ENCODE data around the gene LITAFD. TPM values are rescaled to one million over a fixed set of nuclear protein-coding genes. Genes with fewer than 3 reads are reported as not detected.
"Not testable (repeated sequence)": the region's sequence is repeated elsewhere in the genome, so short reads cannot be mapped to it uniquely, and the experiment has no call there.

The LITAFD gene
- polyA plus RNA-seq, 10 donors: not detected

- no peak for DNase-seq
These were observed 26.2 kb upstream of the LITAFD start for GRCh38 chr16:8855972-8856371.

- no peak for DNase-seq
These were observed 22.9 kb upstream of the LITAFD start for GRCh38 chr16:8858994-8859912.

- peak in 1 of 3 donors; percentile 49 for DNase-seq
These were observed 22.0 kb upstream of the LITAFD start for GRCh38 chr16:8859913-8860881.

GRCh38 chr16:8861563-8862308, 20.4 kb upstream of the LITAFD start:
- peak in 1 of 3 donors; percentile 62 for DNase-seq

GRCh38 chr16:8862309-8863130, 19.6 kb upstream of the LITAFD start:
- no peak for DNase-seq

- no peak for DNase-seq
These were observed 18.3 kb upstream of the LITAFD start for GRCh38 chr16:8863594-8864424.

- no peak for DNase-seq
These were observed 17.6 kb upstream of the LITAFD start for GRCh38 chr16:8864480-8865110.

- DNase-seq: no peak
These were observed 16.8 kb upstream of the LITAFD start for GRCh38 chr16:8865145-8865882.

- DNase-seq: peak in 2 of 3 donors; percentile 78 to 90
These were observed 15.8 kb upstream of the LITAFD start for GRCh38 chr16:8866118-8866883.

- no peak for DNase-seq
These were observed 15.3 kb upstream of the LITAFD start for GRCh38 chr16:8866884-8867215.

GRCh38 chr16:8867216-8867931, 14.8 kb upstream of the LITAFD start:
- peak in 1 of 3 donors; percentile 75 for DNase-seq

- peak in 1 of 3 donors; percentile 46 for DNase-seq
These were observed 14.2 kb upstream of the LITAFD start for GRCh38 chr16:8867932-8868415.

- peak; percentile 92 to 96 (median 92) for DNase-seq
These were observed 13.5 kb upstream of the LITAFD start, which contains the start of gene CARHSP1 for GRCh38 chr16:8868416-8869211. CARHSP1 (minus strand) TSS chr16:8869006; CDS start chr16:8859328, 9,678 bp downstream.

- no peak for DNase-seq
These were observed 12.8 kb upstream of the LITAFD start for GRCh38 chr16:8869212-8869987.

- not testable (repeated sequence) for DNase-seq
These were observed 12.2 kb upstream of the LITAFD start for GRCh38 chr16:8869988-8870241.
